GM19238 (cell line): ENCODE measurements around the gene CDC42EP5.
"Not testable (repeated sequence)": the region's sequence is repeated elsewhere in the genome, so short reads cannot be mapped to it uniquely, and the experiment has no call there.

Experiments
- DNase-seq: peaks from one replicate; pipeline ENCODE4 v3.0.0; 2011; ENCODE audit warnings: low spot score; ENCODE audit not compliant: insufficient read length

CDC42EP5 gene

DNA sequence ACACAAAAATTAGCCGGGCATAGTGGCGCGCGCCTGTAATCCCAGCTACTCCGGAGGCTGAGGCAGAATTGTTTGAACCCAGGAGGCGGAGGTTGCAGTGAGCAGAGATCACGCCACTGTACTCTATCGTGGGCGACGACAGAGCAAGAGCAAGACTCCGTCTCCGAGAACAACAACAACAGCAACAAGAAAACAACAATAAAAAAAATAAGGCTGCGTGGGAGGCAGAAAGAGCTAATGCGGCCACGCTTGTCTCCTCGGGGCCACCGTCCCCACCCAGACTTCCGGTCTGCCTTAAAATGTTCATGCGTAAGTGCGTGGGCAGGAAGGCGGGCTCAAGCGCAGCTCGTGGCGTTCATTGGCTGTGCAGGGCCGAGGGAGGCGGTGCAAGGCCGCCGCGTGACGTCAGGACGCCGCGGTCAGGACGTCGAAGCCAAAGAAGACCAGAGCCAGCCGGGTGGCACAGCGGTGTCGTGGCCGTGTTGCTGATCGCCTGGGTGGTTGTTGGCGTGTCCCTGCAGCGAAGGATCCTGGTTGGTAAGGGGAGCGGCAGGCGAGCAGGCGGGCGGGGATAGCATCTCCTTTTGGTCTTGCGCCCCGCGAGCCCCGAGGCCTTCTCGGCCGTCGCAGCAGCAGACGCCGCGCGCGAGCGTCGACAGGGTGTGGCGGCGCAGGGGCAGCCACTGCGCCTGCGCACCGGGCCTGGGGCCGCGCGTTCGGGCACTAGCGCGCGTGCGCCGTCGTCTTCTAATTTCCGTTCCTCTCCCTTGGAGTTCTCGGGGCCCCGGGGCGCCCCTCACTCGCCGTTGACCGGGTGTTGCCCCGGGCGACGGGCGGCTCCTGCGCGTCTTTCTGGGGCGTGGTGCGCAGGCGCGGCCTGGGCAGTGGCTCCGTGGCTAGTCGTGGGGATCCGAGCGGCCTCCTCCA is 24.1 kb downstream of the CDC42EP5 start, which contains the start of gene LENG8:
TSS of gene LENG8 (plus strand) at position 426 of the 927 bp plus-strand sequence. CDS start 2,146 bp downstream, outside the sequence.
- DNase-seq = peak; percentile 95

- no peak for DNase-seq
Observed at GRCh38 chr19:54448040-54448773, 24.9 kb downstream of the CDC42EP5 start.

- DNase-seq = not testable (repeated sequence)
Observed at GRCh38 chr19:54446349-54446748, 26.7 kb downstream of the CDC42EP5 start.

DNA sequence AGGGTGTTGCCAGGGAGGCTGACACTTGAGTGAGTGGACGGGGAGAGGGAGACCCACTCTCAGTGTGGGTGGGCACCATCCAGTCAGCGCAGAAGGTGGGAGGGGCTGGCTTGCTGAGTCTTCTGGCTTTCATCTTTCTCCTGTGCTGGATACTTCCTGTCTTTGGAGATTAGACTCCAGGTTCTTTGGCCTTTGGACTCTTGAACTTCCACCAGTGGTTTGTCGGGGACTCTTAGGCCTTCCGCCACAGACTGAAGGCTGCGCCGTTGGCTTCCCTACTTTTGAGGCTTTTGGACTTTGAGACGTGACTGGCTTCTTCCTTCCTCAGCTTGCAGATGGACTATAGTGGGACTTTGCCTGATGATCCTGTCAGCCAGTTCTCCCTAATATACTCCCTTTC is 28.4 kb downstream of the CDC42EP5 start:
- DNase-seq = no peak

DNA sequence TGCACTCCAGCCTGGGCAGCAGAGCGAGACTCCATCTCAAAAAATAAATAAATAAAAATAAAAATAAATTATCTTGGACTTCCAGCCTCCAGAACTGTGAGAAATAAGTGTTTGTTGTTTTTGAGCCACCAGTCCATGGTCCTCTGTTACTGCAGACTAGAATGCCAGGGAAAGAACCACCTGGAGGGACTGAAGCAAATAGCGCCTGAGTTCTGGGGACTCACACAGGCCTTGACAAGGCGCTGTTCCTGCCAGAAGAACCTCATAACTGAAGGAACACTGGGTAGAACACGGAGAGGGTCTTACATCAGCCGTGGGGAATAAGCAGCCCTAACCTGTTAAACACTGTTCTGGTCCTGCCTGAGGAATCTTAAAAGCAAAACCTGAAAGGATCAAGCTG is 32.5 kb downstream of the CDC42EP5 start:
- no peak for DNase-seq

- DNase-seq = no peak
Observed at GRCh38 chr19:54439174-54439851, 33.8 kb downstream of the CDC42EP5 start.

- no peak for DNase-seq
Observed at GRCh38 chr19:54436628-54437252, 36.4 kb downstream of the CDC42EP5 start.

GRCh38 chr19:54436031-54436523 is 37.0 kb downstream of the CDC42EP5 start:
- DNase-seq = no peak

- DNase-seq = no peak
Observed at GRCh38 chr19:54435551-54436016, 37.5 kb downstream of the CDC42EP5 start.

GRCh38 chr19:54434873-54435214 is 38.3 kb downstream of the CDC42EP5 start:
- no peak for DNase-seq

- no peak for DNase-seq
Observed at GRCh38 chr19:54434112-54434872, 38.8 kb downstream of the CDC42EP5 start.

DNA sequence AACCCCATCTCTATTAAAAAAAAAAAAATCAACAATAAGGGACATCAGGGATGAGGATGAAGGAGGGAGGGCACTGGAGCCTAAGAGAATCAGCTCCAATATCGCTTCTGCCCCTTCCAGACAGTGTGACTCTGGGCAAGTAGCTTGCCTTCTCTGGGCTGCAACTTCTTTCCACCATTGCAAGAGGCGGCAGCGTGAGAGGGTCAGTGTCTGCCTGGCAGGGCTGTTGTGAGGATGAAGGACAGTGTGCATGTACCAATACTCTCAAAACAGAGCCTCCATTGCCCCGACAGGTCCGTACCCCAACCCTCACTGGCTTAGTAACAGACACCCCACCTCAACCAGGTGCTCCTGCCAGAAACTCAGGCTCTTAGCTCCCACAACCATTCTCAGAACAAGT is 39.4 kb downstream of the CDC42EP5 start:
- no peak for DNase-seq

- no peak for DNase-seq
Observed at GRCh38 chr19:54432144-54432738, 40.9 kb downstream of the CDC42EP5 start.

DNA sequence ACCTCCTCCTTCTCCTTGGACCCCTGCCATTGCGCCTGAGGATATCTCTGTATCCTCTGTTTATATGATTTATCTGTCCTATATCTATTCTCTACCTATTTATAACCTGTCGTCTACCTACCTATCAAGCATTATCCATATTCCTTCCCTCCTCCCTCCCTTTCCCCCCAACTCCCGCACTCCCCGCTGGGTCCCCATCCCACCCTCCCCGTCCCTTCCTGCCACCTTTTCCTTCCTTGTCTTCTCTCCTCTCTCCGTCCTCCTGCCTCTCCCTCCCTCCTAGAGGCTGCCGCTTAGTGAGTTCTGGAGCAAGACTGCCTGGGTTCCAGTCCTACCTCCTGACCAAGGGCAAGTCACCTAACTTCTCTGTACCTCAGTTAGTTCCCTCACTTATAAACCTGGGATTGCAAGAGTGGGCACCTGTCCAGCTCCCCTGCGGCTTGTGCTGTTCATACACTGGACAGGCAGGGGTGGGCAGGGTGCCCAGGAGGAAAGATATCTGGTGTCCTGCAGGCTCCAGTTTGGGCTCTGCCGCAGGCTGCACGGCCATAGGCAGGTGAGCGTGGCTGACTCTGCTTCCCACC is 41.7 kb downstream of the CDC42EP5 start:
- DNase-seq = no peak

- DNase-seq = no peak
Observed at GRCh38 chr19:54430306-54431254, 42.5 kb downstream of the CDC42EP5 start.

DNA sequence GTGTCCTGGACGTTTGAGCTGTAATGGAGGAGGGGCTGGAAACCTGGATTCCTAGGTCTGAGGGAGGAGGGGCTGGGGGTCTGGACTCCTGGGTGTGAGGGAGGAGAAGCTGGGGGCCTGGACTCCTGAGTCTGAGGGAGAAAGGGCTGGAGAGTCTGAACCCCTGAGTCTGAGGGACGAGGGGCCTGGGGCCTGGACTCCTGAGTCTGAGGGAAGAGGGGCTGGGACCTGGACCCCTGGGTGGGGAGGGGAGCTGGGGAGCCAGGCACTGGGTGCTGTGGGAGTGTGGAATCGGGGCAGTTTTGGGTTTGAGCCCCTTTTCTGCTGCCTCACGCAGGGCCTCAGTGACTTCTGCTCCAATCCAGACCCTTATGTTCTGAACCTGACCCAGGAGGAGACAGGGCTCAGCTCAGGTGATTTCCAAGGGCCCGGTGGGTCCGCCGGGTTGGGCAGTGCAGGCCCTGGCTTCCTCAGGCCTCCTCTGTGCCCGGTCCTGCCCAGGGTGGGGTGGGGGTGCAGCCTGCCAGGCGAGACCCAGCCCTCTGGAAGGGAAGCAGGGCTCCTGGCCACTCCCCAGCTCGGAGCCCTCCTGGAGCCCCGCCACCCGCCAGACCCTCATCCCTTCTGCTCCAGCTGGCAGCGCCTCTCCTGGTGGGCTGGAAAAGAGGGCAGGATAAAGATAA is 43.4 kb downstream of the CDC42EP5 start:
- DNase-seq = no peak

GRCh38 chr19:54429176-54429495 is 44.0 kb downstream of the CDC42EP5 start:
- no peak for DNase-seq
